GM23338 (cell line): ENCODE data around the gene TMEM178B. TPM values are rescaled to one million over a fixed set of nuclear protein-coding genes. Genes with fewer than 3 reads are reported as not detected.

Experiments used
- ATAC-seq: fragments of 200-7000 bp; cut with Tn5 transposase; 3 replicates; pipeline ENCODE4 v1.9.1; 2020
- DNase-seq: peaks from one replicate; pipeline ENCODE4 v3.0.0-alpha.2; 2015; ENCODE audit warnings: low spot score
- H2AFZ ChIP-seq: fragments of 200-600 bp; sonication (generic); 2 replicates; pipeline ENCODE4 v1.8.0; 2016; ENCODE audit warnings: antibody characterized with exemption, mild to moderate bottlenecking, moderate library complexity
- H3F3A ChIP-seq: fragments of 200-600 bp; sonication (generic); replicated peaks from 2 replicates; pipeline ENCODE4 v1.8.0; 2017; ENCODE audit warnings: antibody characterized with exemption, mixed run types, low read depth
- H3K27ac ChIP-seq: fragments of 200-600 bp; sonication (generic); 2 replicates; pipeline ENCODE4 v1.6.1; 2016; ENCODE audit warnings: low read depth
- H3K27me3 ChIP-seq: fragments of 200-600 bp; sonication (generic); 2 replicates; pipeline ENCODE4 v1.8.0; 2016; ENCODE audit warnings: mild to moderate bottlenecking, mixed run types, moderate library complexity; ENCODE audit not compliant: insufficient read depth
- H3K36me3 ChIP-seq: fragments of 200-600 bp; sonication (generic); 2 replicates; pipeline ENCODE4 v1.8.0; 2016; ENCODE audit warnings: mild to moderate bottlenecking; ENCODE audit not compliant: insufficient read depth
- H3K4me1 ChIP-seq: fragments of 200-600 bp; sonication (generic); 2 replicates; pipeline ENCODE4 v1.8.0; 2016; ENCODE audit warnings: mild to moderate bottlenecking, moderate library complexity; ENCODE audit not compliant: insufficient read depth
- H3K4me2 ChIP-seq: fragments of 200-600 bp; sonication (generic); 2 replicates; pipeline ENCODE4 v1.7.1; 2017; ENCODE audit warnings: mixed run types
- H3K4me3 ChIP-seq: fragments of 200-600 bp; sonication (generic); 2 replicates; pipeline ENCODE4 v1.6.1; 2016; ENCODE audit warnings: mixed run types
- H3K79me2 ChIP-seq: fragments of 200-600 bp; sonication (generic); replicated peaks from 2 replicates; pipeline ENCODE4 v1.8.0; 2017; ENCODE audit warnings: mild to moderate bottlenecking; ENCODE audit not compliant: insufficient read depth
- H3K9me2 ChIP-seq: fragments of 200-600 bp; sonication (generic); 2 replicates; pipeline ENCODE4 v1.8.0; 2017; ENCODE audit not compliant: insufficient read depth
- H4K20me1 ChIP-seq: fragments of 200-600 bp; sonication (generic); replicated peaks from 2 replicates; pipeline ENCODE4 v1.8.0; 2017; ENCODE audit warnings: mild to moderate bottlenecking; ENCODE audit not compliant: insufficient read depth
- H3K27ac Mint-ChIP-seq: 2 replicates; pipeline ENCODE4 v1.8.0; 2020; ENCODE audit warnings: inconsistent platforms, mild to moderate bottlenecking, moderate library complexity, mixed read lengths
- H3K27me3 Mint-ChIP-seq: 3 replicates; pipeline ENCODE4 v1.8.0; 2022; ENCODE audit warnings: low read depth, mild to moderate bottlenecking, moderate library complexity, mixed read lengths, inconsistent platforms; ENCODE audit not compliant: insufficient read depth, poor library complexity
- H3K36me3 Mint-ChIP-seq: 3 replicates; pipeline ENCODE4 v1.8.0; 2021; ENCODE audit warnings: low read depth, mild to moderate bottlenecking, inconsistent platforms, moderate library complexity, mixed read lengths
- H3K4me1 Mint-ChIP-seq: 3 replicates; pipeline ENCODE4 v1.8.0; 2020; ENCODE audit warnings: mild to moderate bottlenecking, inconsistent platforms, mixed read lengths
- H3K4me3 Mint-ChIP-seq: 3 replicates; pipeline ENCODE4 v1.8.0; 2021; ENCODE audit warnings: moderate library complexity, mild to moderate bottlenecking, inconsistent platforms, mixed read lengths
- H3K9me3 Mint-ChIP-seq: 3 replicates; pipeline ENCODE4 v1.8.0; 2020; ENCODE audit warnings: moderate library complexity, mild to moderate bottlenecking, inconsistent platforms, mixed read lengths
- CTCF ChIP-seq, 2 experiments: fragments of 200-600 bp in 1 of 2; sonication (generic) in 1 of 2; conservative IDR thresholded peaks; 2 replicates each; pipeline versions ENCODE4 v1.5.1 to v1.6.1; 2016 to 2017; ENCODE audit warnings: antibody characterized with exemption in 2 of 2, low read depth in 2 of 2, mild to moderate bottlenecking in 2 of 2, moderate library complexity in 1 of 2
- ETS1 ChIP-seq: IDR thresholded peaks from 2 replicates; pipeline ENCODE4 v1.6.1; 2016; ENCODE audit warnings: antibody characterized with exemption
- EZH2 ChIP-seq: fragments of 200-600 bp; sonication (generic); IDR thresholded peaks from one replicate; pipeline ENCODE4 v1.8.0; 2017; ENCODE audit warnings: antibody characterized with exemption, mild to moderate bottlenecking, low read depth; ENCODE audit not compliant: unreplicated experiment
- EZH2phosphoT487 ChIP-seq: fragments of 200-600 bp; sonication (generic); IDR thresholded peaks from one replicate; pipeline ENCODE4 v1.8.1; 2018; ENCODE audit warnings: antibody characterized with exemption; ENCODE audit not compliant: unreplicated experiment
- JUNB ChIP-seq: IDR thresholded peaks from one replicate; pipeline ENCODE4 v1.6.1; 2016; ENCODE audit warnings: antibody characterized with exemption; ENCODE audit not compliant: unreplicated experiment
- NANOG ChIP-seq: IDR thresholded peaks from 2 replicates; pipeline ENCODE4 v1.6.1; 2016; ENCODE audit warnings: antibody characterized with exemption, borderline replicate concordance
- POLR2AphosphoS5 ChIP-seq: IDR thresholded peaks from 2 replicates; pipeline ENCODE4 v1.6.1; 2016; ENCODE audit warnings: antibody characterized with exemption, low read depth
- REST ChIP-seq: IDR thresholded peaks from one replicate; pipeline ENCODE4 v1.6.1; 2018; ENCODE audit warnings: antibody characterized with exemption; ENCODE audit not compliant: unreplicated experiment
- STAT1 ChIP-seq: IDR thresholded peaks from one replicate; pipeline ENCODE4 v1.6.1; 2016; ENCODE audit warnings: antibody characterized with exemption; ENCODE audit not compliant: unreplicated experiment
- ZNF114 ChIP-seq: fragments of 250-450 bp; sonication (Bioruptor Pico); IDR thresholded peaks from 2 replicates; pipeline ENCODE4 v1.5.0; 2020; ENCODE audit warnings: mild to moderate bottlenecking, moderate library complexity
- polyA plus RNA-seq: library from polyadenylated mRNA; unstranded; fragments of >200 nt; fragmentation: Nextera tagmentation; extraction: Ambion mirVana; gene quantifications from 2 replicates; pipeline ENCODE4 v1.2.1, GENCODE V29; 2016
- total RNA-seq: library from RNA; depleted of rRNA; stranded (reverse); fragments of >200 nt; shearing (Covaris generic); gene quantifications from 2 replicates; pipeline ENCODE4 v1.2.3, GENCODE V29; 2014

TMEM178B gene
- total and polyA plus RNA-seq, 2 experiments from 2014 or later, result 4.9 to 15.6 TPM

DNA sequence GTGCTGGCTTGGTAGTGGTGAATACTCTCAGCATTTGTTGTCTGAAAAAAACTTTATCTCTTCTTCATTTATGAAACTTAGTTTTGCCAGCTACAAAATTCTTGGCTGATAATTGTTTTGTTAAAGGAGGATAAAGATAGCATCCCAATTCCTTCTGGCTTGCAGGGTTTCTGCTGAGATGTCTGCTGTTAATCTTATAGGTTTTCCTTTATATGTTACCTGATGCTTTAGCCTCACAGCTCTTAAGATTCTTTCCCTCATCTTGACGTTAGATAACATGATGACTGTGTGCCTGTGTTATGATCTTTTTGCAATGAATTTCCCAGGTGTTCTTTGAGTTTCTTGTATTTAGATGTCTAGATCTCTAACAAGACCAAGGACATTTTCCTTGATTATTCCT, 49.2 kb upstream of the TMEM178B start:
- no peaks in the 10 kb centered on the region for H3K9me2 ChIP-seq
- no peaks in the 10 kb centered on the region; the same call in 1 of the 2 replicates for H3K36me3 ChIP-seq
- H3K4me1 Mint-ChIP-seq, result no peaks in the 10 kb centered on the region
- no peak overlapping the region for H2AFZ ChIP-seq
- no peaks in the 10 kb centered on the region for H3K27me3 ChIP-seq
- peaks cover 34% of the 10 kb centered on the region for H3K9me3 Mint-ChIP-seq
- peaks cover 13% of the 10 kb centered on the region for H3K36me3 Mint-ChIP-seq
- H3K4me3 ChIP-seq, result no peak overlapping the region
- H3K27ac ChIP-seq, result no peak overlapping the region
- no peak overlapping the region for H3K4me3 Mint-ChIP-seq
- H3K27me3 Mint-ChIP-seq, result peaks cover 8% of the 10 kb centered on the region
- no peak overlapping the region for H3K27ac Mint-ChIP-seq
- H4K20me1 ChIP-seq, result no peaks in the 10 kb centered on the region
- DNase-seq, result no peak
- no peaks in the 10 kb centered on the region for H3F3A ChIP-seq
- no peaks in the 10 kb centered on the region for H3K4me1 ChIP-seq
- no peak overlapping the region for H3K4me2 ChIP-seq
- H3K79me2 ChIP-seq, result no peaks in the 10 kb centered on the region
- ATAC-seq, result no peak
- TF ChIP-seq NANOG (no peak), EZH2phosphoT487 (no peak), STAT1 (no peak), CTCF (conservative IDR thresholded peaks at IDR 0.05; ENCODE audit: low read depth in 2 of 2) (no peak), ZNF114 (CRISPR knock-in tag) (no peak), REST (no peak), EZH2 (no peak), ETS1 (no peak), JUNB (no peak)

GRCh38 chr7:141027043-141027442, 46.8 kb upstream of the TMEM178B start:
- no peak for TF ChIP-seq JUNB
- no peak for TF ChIP-seq NANOG
- no peak for TF ChIP-seq ETS1
- no peak for TF ChIP-seq ZNF114 (CRISPR knock-in tag)
- no peak for TF ChIP-seq POLR2AphosphoS5
- TF ChIP-seq EZH2, result no peak
- peak; percentile 45 to 64 for TF ChIP-seq CTCF (conservative IDR thresholded peaks at IDR 0.05; ENCODE audit: low read depth in 2 of 2)
- Histone ChIP-seq H3K27me3 (no peaks in the 10 kb centered on the region), H3K4me3 (no peak overlapping the region), H3F3A (no peaks in the 10 kb centered on the region), H3K4me1 (no peaks in the 10 kb centered on the region), H2AFZ (peak overlapping the region; percentile 29; the same call in 1 of the 2 replicates), H3K9me2 (peaks cover 4% of the 10 kb centered on the region; the same call in 1 of the 2 replicates), H3K27ac (no peak overlapping the region), H3K36me3 (no peaks in the 10 kb centered on the region; the same call in 1 of the 2 replicates), H4K20me1 (no peaks in the 10 kb centered on the region), H3K4me2 (no peak overlapping the region), H3K79me2 (no peaks in the 10 kb centered on the region)
- DNase-seq (peak; percentile 54), ATAC-seq (peak; percentile 41; the same call in 2 of the 3 replicates)
- no peak overlapping the region for H3K4me3 Mint-ChIP-seq
- H3K9me3 Mint-ChIP-seq, result peaks cover 49% of the 10 kb centered on the region
- H3K27ac Mint-ChIP-seq, result no peak overlapping the region
- H3K4me1 Mint-ChIP-seq, result peaks cover 2% of the 10 kb centered on the region; the same call in 1 of the 3 replicates
- peaks cover 17% of the 10 kb centered on the region for H3K36me3 Mint-ChIP-seq
- H3K27me3 Mint-ChIP-seq, result peaks cover 8% of the 10 kb centered on the region
